HUES48 (cell line): ENCODE measurements around the gene KCNK13.

Source experiments
- H3K27ac ChIP-seq: one replicate; pipeline ENCODE4 v1.7.0; 2013; ENCODE audit warnings: low read depth, low read length, inconsistent platforms
- H3K27me3 ChIP-seq: 2 replicates; pipeline ENCODE4 v1.6.1; 2013; ENCODE audit warnings: mild to moderate bottlenecking, low read length; ENCODE audit not compliant: control insufficient read depth, insufficient read depth
- H3K36me3 ChIP-seq: 2 replicates; pipeline ENCODE4 v1.6.1; 2013; ENCODE audit warnings: low read length; ENCODE audit not compliant: control insufficient read depth, insufficient read depth
- H3K4me1 ChIP-seq: 2 replicates; pipeline ENCODE4 v1.6.1; 2013; ENCODE audit warnings: mild to moderate bottlenecking, low read length; ENCODE audit not compliant: control insufficient read depth, insufficient read depth
- H3K4me3 ChIP-seq: 2 replicates; pipeline ENCODE4 v1.5.1; 2013; ENCODE audit warnings: mild to moderate bottlenecking, low read depth, low read length
- H3K9ac ChIP-seq: 2 replicates; pipeline ENCODE4 v1.6.1; 2013; ENCODE audit warnings: mild to moderate bottlenecking, low read depth, low read length, moderate library complexity
- H3K9me3 ChIP-seq: 2 replicates; pipeline ENCODE4 v1.6.1; 2013; ENCODE audit warnings: low read length; ENCODE audit not compliant: control insufficient read depth, insufficient read depth

KCNK13 gene

DNA sequence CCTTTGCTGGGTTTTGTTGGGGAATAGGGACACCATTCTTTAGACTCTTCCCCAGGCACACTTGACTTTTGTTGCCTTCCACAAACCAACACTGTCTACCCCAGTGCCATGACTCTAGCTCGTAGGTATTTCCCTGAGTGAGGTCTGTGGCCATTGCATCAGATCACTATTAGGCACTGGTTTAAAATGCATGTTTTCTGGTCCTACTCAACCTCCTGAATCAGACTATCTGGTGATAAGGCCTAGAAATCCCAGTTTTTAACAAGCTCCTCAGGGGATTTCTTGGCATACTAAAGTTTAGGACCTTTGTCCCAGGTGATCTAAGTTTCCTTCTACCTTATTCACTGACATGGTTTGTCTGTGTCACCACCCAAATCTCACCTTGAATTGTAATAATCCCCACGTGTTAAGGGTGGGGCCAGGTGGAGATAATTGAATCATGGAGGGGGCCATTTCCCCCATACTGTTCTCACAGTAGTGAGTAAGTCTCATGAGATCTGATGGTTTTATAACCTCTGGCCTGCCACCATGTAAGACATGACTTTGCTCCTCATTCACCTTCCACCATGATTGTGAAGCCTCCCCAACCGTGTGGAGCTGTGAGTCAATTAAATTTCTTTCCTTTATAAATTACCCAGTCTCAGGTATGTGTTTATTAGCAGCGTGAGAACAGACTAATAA lies 106.8 kb downstream of the KCNK13 start:
- Histone ChIP-seq H3K27me3 (no peaks in the 10 kb centered on the region), H3K9ac (no peak overlapping the region), H3K9me3 (no peaks in the 10 kb centered on the region), H3K27ac (no peak overlapping the region), H3K4me3 (no peak overlapping the region), H3K4me1 (peaks cover 4% of the 10 kb centered on the region; the same call in 1 of the 2 replicates), H3K36me3 (no peaks in the 10 kb centered on the region)

- no peaks in the 10 kb centered on the region for H3K27me3 ChIP-seq
- no peak overlapping the region for H3K9ac ChIP-seq
- H3K9me3 ChIP-seq = no peaks in the 10 kb centered on the region
- peaks cover 4% of the 10 kb centered on the region; the same call in 1 of the 2 replicates for H3K4me1 ChIP-seq
- H3K4me3 ChIP-seq = no peak overlapping the region
- H3K36me3 ChIP-seq = no peaks in the 10 kb centered on the region
- H3K27ac ChIP-seq = no peak overlapping the region
These were observed 113.8 kb downstream of the KCNK13 start for GRCh38 chr14:90175631-90176030.

- Histone ChIP-seq H3K9me3 (no peaks in the 10 kb centered on the region), H3K27ac (no peak overlapping the region), H3K36me3 (no peaks in the 10 kb centered on the region), H3K4me1 (no peaks in the 10 kb centered on the region), H3K4me3 (no peak overlapping the region), H3K27me3 (no peaks in the 10 kb centered on the region), H3K9ac (no peak overlapping the region)
These were observed 115.9 kb downstream of the KCNK13 start for GRCh38 chr14:90177539-90178189.

GRCh38 chr14:90179357-90179756 lies 117.6 kb downstream of the KCNK13 start:
- Histone ChIP-seq H3K36me3 (no peaks in the 10 kb centered on the region), H3K4me3 (no peak overlapping the region), H3K27me3 (no peaks in the 10 kb centered on the region), H3K4me1 (no peaks in the 10 kb centered on the region), H3K9me3 (no peaks in the 10 kb centered on the region), H3K9ac (no peak overlapping the region), H3K27ac (no peak overlapping the region)

- Histone ChIP-seq H3K36me3 (no peaks in the 10 kb centered on the region), H3K9ac (no peak overlapping the region), H3K27ac (no peak overlapping the region), H3K4me1 (no peaks in the 10 kb centered on the region), H3K4me3 (no peak overlapping the region), H3K27me3 (no peaks in the 10 kb centered on the region), H3K9me3 (no peaks in the 10 kb centered on the region)
These were observed 118.3 kb downstream of the KCNK13 start for GRCh38 chr14:90179809-90180779.

GRCh38 chr14:90184094-90184493 lies 122.3 kb downstream of the KCNK13 start:
- H3K9ac ChIP-seq = no peak overlapping the region

GRCh38 chr14:90184571-90185266 lies 122.9 kb downstream of the KCNK13 start:
- Histone ChIP-seq H3K27me3 (no peaks in the 10 kb centered on the region), H3K4me1 (no peaks in the 10 kb centered on the region), H3K27ac (no peak overlapping the region), H3K36me3 (no peaks in the 10 kb centered on the region), H3K9me3 (no peaks in the 10 kb centered on the region), H3K4me3 (no peak overlapping the region), H3K9ac (no peak overlapping the region)

More at GRCh38 chr14:90184094-90184493, 122.3 kb downstream of the KCNK13 start:
- Histone ChIP-seq H3K4me3 (no peak overlapping the region), H3K36me3 (no peaks in the 10 kb centered on the region), H3K27me3 (no peaks in the 10 kb centered on the region), H3K9me3 (no peaks in the 10 kb centered on the region), H3K4me1 (no peaks in the 10 kb centered on the region), H3K27ac (no peak overlapping the region)

DNA sequence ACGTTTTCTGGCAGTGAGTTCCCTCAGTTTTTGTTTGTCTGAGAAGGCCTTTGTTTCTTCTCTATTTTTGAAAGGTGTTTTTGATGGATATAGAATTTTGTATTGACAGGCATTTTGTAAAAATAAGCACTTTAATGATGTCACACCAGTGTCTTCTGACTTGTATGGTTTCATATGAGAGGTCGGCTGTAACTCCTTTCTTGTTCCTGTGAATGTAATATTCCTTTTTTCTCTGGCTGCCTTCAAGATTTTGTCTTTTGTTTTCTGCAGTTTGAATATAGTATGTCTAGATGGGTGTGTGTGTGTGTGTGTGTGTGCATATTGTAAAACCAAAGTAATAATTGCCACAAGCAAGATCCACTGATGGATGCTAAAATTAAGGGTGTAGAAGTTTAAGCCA lies 126.8 kb downstream of the KCNK13 start:
- Histone ChIP-seq H3K4me1 (no peaks in the 10 kb centered on the region), H3K27me3 (no peaks in the 10 kb centered on the region), H3K36me3 (no peaks in the 10 kb centered on the region), H3K9me3 (no peaks in the 10 kb centered on the region), H3K4me3 (no peak overlapping the region), H3K9ac (no peak overlapping the region), H3K27ac (no peak overlapping the region)

- Histone ChIP-seq H3K4me1 (no peaks in the 10 kb centered on the region), H3K27me3 (no peaks in the 10 kb centered on the region), H3K9ac (no peak overlapping the region), H3K27ac (no peak overlapping the region), H3K9me3 (no peaks in the 10 kb centered on the region), H3K36me3 (no peaks in the 10 kb centered on the region), H3K4me3 (no peak overlapping the region)
These were observed 129.4 kb downstream of the KCNK13 start for GRCh38 chr14:90191154-90191553.

GRCh38 chr14:90191585-90191984 lies 129.8 kb downstream of the KCNK13 start:
- no peaks in the 10 kb centered on the region for H3K27me3 ChIP-seq
- H3K9ac ChIP-seq = no peak overlapping the region
- H3K4me1 ChIP-seq = no peaks in the 10 kb centered on the region
- H3K36me3 ChIP-seq = no peaks in the 10 kb centered on the region
- no peak overlapping the region for H3K27ac ChIP-seq
- H3K4me3 ChIP-seq = no peak overlapping the region
- no peaks in the 10 kb centered on the region for H3K9me3 ChIP-seq
